Measurements from ENCODE around the gene VDR.

- no peak for TF ChIP-seq POLR2AphosphoS5 (IDR thresholded peaks at IDR 0.05; ENCODE audit: low read depth, low read length)
- no peak for TF ChIP-seq TAF1 (IDR thresholded peaks at IDR 0.05; ENCODE audit: borderline replicate concordance, insufficient read depth, low read length)
- TF ChIP-seq REST (IDR thresholded peaks at IDR 0.05; ENCODE audit: insufficient read depth in 1 of 2, low read depth in 2 of 2, low read length in 2 of 2): no peak
- TF ChIP-seq FOXP2 (optimal IDR thresholded peaks at IDR 0.05; ENCODE audit: borderline replicate concordance, extremely low read depth, extremely low read length, insufficient read depth): no peak
- no peak for TF ChIP-seq SIN3A (IDR thresholded peaks at IDR 0.05; ENCODE audit: borderline replicate concordance, insufficient read depth, low read length)
Measured at GRCh38 chr12:47817272-47818006, 87.4 kb downstream of the VDR start.
